GM18511 (cell line): ENCODE measurements around the gene EXOC6.
"Not testable (repeated sequence)": the region's sequence is repeated elsewhere in the genome, so short reads cannot be mapped to it uniquely, and the experiment has no call there.

Experiments
- ATAC-seq: cut with Tn5 transposase; IDR thresholded peaks from one replicate; pipeline ENCODE4 v1.9.1; 2021; ENCODE audit warnings: mild to moderate bottlenecking, moderate library complexity; ENCODE audit not compliant: unreplicated experiment

The EXOC6 gene

GRCh38 chr10:93075369-93076221, 227.3 kb downstream of the EXOC6 start:
- no peak for ATAC-seq

- no peak for ATAC-seq
These were observed 228.6 kb downstream of the EXOC6 start for GRCh38 chr10:93076871-93077270.

GRCh38 chr10:93077860-93078337, 229.6 kb downstream of the EXOC6 start:
- no peak for ATAC-seq

- no peak for ATAC-seq
These were observed 231.5 kb downstream of the EXOC6 start for GRCh38 chr10:93079663-93080349.

GRCh38 chr10:93080350-93081046, 232.2 kb downstream of the EXOC6 start:
- peak; percentile 56 for ATAC-seq

GRCh38 chr10:93081318-93081717, 233.0 kb downstream of the EXOC6 start:
- ATAC-seq: no peak

GRCh38 chr10:93081834-93082233, 233.5 kb downstream of the EXOC6 start:
- no peak for ATAC-seq

GRCh38 chr10:93083743-93084539, 235.6 kb downstream of the EXOC6 start:
- ATAC-seq: no peak

- no peak for ATAC-seq
These were observed 237.0 kb downstream of the EXOC6 start for GRCh38 chr10:93085272-93085859.

- no peak for ATAC-seq
These were observed 238.0 kb downstream of the EXOC6 start for GRCh38 chr10:93086289-93086688.

GRCh38 chr10:93087846-93088245, 239.5 kb downstream of the EXOC6 start:
- no peak for ATAC-seq

GRCh38 chr10:93088466-93088865, 240.1 kb downstream of the EXOC6 start:
- ATAC-seq: no peak

- no peak for ATAC-seq
These were observed 242.3 kb downstream of the EXOC6 start for GRCh38 chr10:93090619-93091018.

- no peak for ATAC-seq
These were observed 243.6 kb downstream of the EXOC6 start for GRCh38 chr10:93091960-93092359.

GRCh38 chr10:93095225-93095624, 246.9 kb downstream of the EXOC6 start:
- ATAC-seq: no peak

GRCh38 chr10:93096901-93097300, 248.6 kb downstream of the EXOC6 start:
- ATAC-seq: no peak

- ATAC-seq: no peak
These were observed 249.1 kb downstream of the EXOC6 start for GRCh38 chr10:93097386-93097785.

GRCh38 chr10:93098816-93099215, 250.5 kb downstream of the EXOC6 start:
- ATAC-seq: no peak

GRCh38 chr10:93099670-93100069, 251.3 kb downstream of the EXOC6 start:
- ATAC-seq: no peak

GRCh38 chr10:93101148-93101547, 252.8 kb downstream of the EXOC6 start:
- ATAC-seq: not testable (repeated sequence)
